Gastroesophageal sphincter (tissue), 4 donors: Measurements from ENCODE around the gene SYNPO. TPM values are rescaled to one million over a fixed set of nuclear protein-coding genes. Genes with fewer than 3 reads are reported as not detected.

Experiments
- ATAC-seq: fragments of 150-250 bp; one replicate; pipeline ENCODE4 v1.9.1; 2016; ENCODE audit warnings: mild to moderate bottlenecking, moderate library complexity
- H3K27ac ChIP-seq, 4 donors: fragments of 200-600 bp; sonication (generic) in 3 of 4; 1 replicate in 3 of 4; 2 replicates in 1 of 4; pipeline ENCODE4 v1.5.1; 2016 to 2019
- H3K27me3 ChIP-seq: fragments of 200-600 bp; sonication (generic); one replicate; pipeline ENCODE4 v1.5.1; 2019
- H3K36me3 ChIP-seq, 2 donors: fragments of 200-600 bp; sonication (generic); one replicate each; pipeline ENCODE4 v1.5.1; 2019; ENCODE audit warnings: control low read depth in 1 of 2
- H3K4me1 ChIP-seq, 3 donors: fragments of 200-600 bp; sonication (generic); 1 replicate in 2 of 3; 2 replicates in 1 of 3; pipeline ENCODE4 v1.5.1; 2016 to 2019; ENCODE audit warnings: control low read depth in 2 of 3
- H3K4me3 ChIP-seq, 2 donors: fragments of 200-600 bp; sonication (generic); one replicate each; pipeline ENCODE4 v1.5.1; 2019; ENCODE audit warnings: mild to moderate bottlenecking in 1 of 2, moderate library complexity in 1 of 2
- H3K9me3 ChIP-seq, 3 donors: fragments of 200-600 bp; sonication (generic); one replicate each; pipeline ENCODE4 v1.5.1; 2017 to 2019; ENCODE audit warnings: control low read depth in 2 of 3
- EP300 ChIP-seq: sonication (generic); formaldehyde crosslinking; IDR thresholded peaks from one replicate; pipeline ENCODE4 v1.6.1; 2017; ENCODE audit warnings: antibody characterized with exemption, mild to moderate bottlenecking
- POLR2A ChIP-seq, 2 donors: fragments of 450-650 bp; IDR thresholded peaks; one replicate each; pipeline ENCODE4 v1.6.1; 2017; ENCODE audit warnings: antibody characterized with exemption in 2 of 2, mild to moderate bottlenecking in 2 of 2, moderate library complexity in 1 of 2
- POLR2AphosphoS5 ChIP-seq: sonication (generic); formaldehyde crosslinking; IDR thresholded peaks from one replicate; pipeline ENCODE4 v1.6.1; 2017; ENCODE audit warnings: antibody characterized with exemption
- WGBS, 2 donors: methylation state at CpG; one replicate each; pipeline ENCODE4 v1.1.5; 2018; ENCODE audit warnings: low coverage in 1 of 2; 5-methylcytosine and 5-hydroxymethylcytosine counted together
- total RNA-seq, 4 donors: library from RNA; depleted of rRNA; stranded (reverse); fragments of >200 nt; gene quantifications; one replicate each; pipeline ENCODE4 v1.1.0, GENCODE V29; 2016
- TF ChIP-seq, protein P1 (sequence below), 4 experiments: fragments of 200-600 bp in 2 of 4; fragments of 450-650 bp in 2 of 4; sonication (generic) in 1 of 4; IDR thresholded peaks; one replicate each; pipeline ENCODE4 v1.5.1; 2017 to 2019; ENCODE audit warnings: antibody characterized with exemption in 4 of 4, mild to moderate bottlenecking in 2 of 4, moderate library complexity in 2 of 4

Gene SYNPO
- total RNA-seq, 4 donors from 2014 or later: 31.6 to 50.5 (median 37.4) TPM

DNA sequence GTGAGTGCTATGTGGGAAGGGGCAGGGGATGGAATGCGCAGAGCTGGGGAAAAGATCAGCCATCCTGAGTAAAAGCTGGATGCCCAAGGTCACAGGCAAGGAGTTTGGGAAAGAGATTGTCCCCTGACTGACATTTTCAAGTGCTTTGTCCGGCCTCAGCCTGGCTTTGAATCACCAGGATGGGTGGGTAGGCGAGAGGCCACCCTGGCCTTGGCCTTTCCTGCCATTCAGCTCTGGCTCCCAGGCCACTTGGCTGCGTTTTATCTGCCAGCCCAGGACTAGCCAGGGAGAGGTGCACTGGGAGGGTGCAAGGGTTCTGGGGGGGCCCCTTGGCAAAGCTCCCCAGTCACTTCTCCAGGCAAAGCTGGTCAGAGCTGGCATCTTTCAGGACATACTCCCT lies 37.4 kb upstream of the SYNPO start:
- no peak for ATAC-seq
- no CpG with 5 or more reads among the region's 4 CpGs for WGBS, 2 donors
- no peak for TF ChIP-seq EP300
- TF ChIP-seq, protein P1, sequence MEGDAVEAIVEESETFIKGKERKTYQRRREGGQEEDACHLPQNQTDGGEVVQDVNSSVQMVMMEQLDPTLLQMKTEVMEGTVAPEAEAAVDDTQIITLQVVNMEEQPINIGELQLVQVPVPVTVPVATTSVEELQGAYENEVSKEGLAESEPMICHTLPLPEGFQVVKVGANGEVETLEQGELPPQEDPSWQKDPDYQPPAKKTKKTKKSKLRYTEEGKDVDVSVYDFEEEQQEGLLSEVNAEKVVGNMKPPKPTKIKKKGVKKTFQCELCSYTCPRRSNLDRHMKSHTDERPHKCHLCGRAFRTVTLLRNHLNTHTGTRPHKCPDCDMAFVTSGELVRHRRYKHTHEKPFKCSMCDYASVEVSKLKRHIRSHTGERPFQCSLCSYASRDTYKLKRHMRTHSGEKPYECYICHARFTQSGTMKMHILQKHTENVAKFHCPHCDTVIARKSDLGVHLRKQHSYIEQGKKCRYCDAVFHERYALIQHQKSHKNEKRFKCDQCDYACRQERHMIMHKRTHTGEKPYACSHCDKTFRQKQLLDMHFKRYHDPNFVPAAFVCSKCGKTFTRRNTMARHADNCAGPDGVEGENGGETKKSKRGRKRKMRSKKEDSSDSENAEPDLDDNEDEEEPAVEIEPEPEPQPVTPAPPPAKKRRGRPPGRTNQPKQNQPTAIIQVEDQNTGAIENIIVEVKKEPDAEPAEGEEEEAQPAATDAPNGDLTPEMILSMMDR (IDR thresholded peaks at IDR 0.05): no peak
- no peak for TF ChIP-seq POLR2A (IDR thresholded peaks at IDR 0.05)
- Histone ChIP-seq H3K4me3 (no peak overlapping the region), H3K9me3 (no peaks in the 10 kb centered on the region), H3K27me3 (no peaks in the 10 kb centered on the region), H3K4me1 (peaks cover 0 to 24% (median 10%) of the 10 kb centered on the region in 3 donors), H3K36me3 (no peaks in the 10 kb centered on the region), H3K27ac (peak overlapping the region in 1 of 4 donors; percentile 19)

DNA sequence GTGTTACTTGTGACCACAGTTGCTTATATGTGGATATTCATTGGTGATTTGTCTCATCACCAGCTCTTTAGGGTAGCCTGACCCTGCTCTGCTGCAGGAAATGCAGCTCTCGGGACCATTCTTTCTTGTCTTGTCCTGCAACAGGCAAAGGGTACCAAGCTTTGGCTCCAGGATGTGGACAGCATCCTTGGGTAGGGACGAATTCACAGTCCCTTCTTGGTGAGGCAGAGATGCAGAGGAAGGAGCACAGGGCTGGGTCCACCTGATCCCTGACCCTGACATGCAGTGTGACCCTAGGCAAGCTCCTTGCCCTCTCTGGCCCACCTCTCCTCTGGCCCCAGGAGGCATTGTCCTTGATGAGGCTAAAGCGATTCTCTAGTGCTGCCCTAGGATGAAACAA lies 37.0 kb upstream of the SYNPO start:
- H3K4me3 ChIP-seq: no peak overlapping the region
- H3K4me1 ChIP-seq: peaks cover 0 to 24% (median 10%) of the 10 kb centered on the region in 3 donors
- H3K9me3 ChIP-seq: no peaks in the 10 kb centered on the region
- H3K27me3 ChIP-seq: no peaks in the 10 kb centered on the region
- H3K36me3 ChIP-seq: no peaks in the 10 kb centered on the region
- WGBS, 2 donors: 83% methylated on average over 1 of the region's 3 CpGs; no CpG with 5 or more reads in 1 of the 2 donors
- H3K27ac ChIP-seq: peak overlapping the region in 2 of 4 donors; percentile 9 to 19
- TF ChIP-seq EP300 (no peak), POLR2AphosphoS5 (no peak), POLR2A (IDR thresholded peaks at IDR 0.05) (no peak)
- TF ChIP-seq, protein P1 (IDR thresholded peaks at IDR 0.05): no peak
- ATAC-seq: no peak

DNA sequence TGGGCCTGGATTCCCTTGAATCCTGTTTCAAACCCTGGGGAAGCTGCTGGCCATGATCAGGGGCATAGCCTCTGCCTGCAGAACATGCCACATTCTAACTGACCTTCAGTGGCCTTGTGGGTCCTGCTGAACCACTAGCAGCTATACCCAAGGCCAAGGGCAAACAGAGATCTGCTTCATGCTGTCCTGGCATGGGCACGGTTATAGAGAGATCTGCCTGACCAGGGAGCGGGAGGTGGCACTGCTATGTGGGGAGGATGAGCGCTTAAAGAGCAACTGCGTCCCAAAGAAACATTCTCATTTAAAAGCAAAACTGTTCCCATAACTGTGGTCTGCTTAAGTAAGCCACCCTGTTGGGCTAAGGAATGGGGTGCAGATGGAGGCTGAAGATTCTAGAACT lies 36.5 kb upstream of the SYNPO start:
- H3K27me3 ChIP-seq: no peaks in the 10 kb centered on the region
- H3K4me1 ChIP-seq: peaks cover 0 to 24% (median 10%) of the 10 kb centered on the region in 3 donors
- no peaks in the 10 kb centered on the region for H3K36me3 ChIP-seq
- 85 to 100% methylated on average over 2 to 3 of the region's 4 CpGs for WGBS, 2 donors
- H3K9me3 ChIP-seq: no peaks in the 10 kb centered on the region
- no peak for TF ChIP-seq POLR2A (IDR thresholded peaks at IDR 0.05)
- no peak for TF ChIP-seq EP300
- TF ChIP-seq, protein P1 (IDR thresholded peaks at IDR 0.05): no peak
- TF ChIP-seq POLR2AphosphoS5: no peak
- no peak overlapping the region for H3K4me3 ChIP-seq
- peak overlapping the region in 2 of 4 donors; percentile 9 to 19 for H3K27ac ChIP-seq
- ATAC-seq: no peak

DNA sequence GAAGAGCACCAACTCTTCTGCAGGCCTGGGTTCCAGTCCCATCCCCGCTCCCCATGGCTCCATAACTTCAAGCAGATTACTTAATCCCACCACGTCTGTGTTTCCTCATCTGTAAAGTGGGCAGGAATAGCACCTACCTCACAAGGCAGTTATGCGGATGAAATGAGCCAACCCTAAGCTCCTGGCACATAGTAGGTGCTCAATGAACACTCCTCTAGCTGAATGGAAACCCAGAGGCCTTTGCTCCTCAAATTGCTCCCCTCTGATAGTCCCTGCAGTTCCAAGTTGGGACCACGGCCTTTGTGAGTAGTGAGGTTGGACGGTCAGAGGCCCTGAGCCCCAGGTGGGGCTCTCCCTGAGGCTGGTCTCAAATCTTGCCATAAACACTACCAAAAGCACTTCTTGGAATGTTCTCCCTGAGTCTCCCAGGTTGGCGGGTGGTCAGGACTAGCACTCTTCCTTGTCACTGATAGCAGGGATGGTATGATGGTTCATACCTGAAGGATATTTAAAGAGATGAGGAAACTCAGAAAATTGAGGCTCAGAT lies 35.5 kb upstream of the SYNPO start:
- Histone ChIP-seq H3K36me3 (no peaks in the 10 kb centered on the region), H3K27me3 (no peaks in the 10 kb centered on the region), H3K4me1 (peaks cover 0 to 23% (median 11%) of the 10 kb centered on the region in 3 donors), H3K27ac (no peak overlapping the region), H3K9me3 (no peaks in the 10 kb centered on the region), H3K4me3 (no peak overlapping the region)
- 76 to 80% methylated on average over 1 to 3 of the region's 6 CpGs for WGBS, 2 donors
- TF ChIP-seq EP300: no peak
- no peak for TF ChIP-seq POLR2AphosphoS5
- no peak for TF ChIP-seq POLR2A (IDR thresholded peaks at IDR 0.05)
- TF ChIP-seq, protein P1 (IDR thresholded peaks at IDR 0.05): no peak
- ATAC-seq: no peak

DNA sequence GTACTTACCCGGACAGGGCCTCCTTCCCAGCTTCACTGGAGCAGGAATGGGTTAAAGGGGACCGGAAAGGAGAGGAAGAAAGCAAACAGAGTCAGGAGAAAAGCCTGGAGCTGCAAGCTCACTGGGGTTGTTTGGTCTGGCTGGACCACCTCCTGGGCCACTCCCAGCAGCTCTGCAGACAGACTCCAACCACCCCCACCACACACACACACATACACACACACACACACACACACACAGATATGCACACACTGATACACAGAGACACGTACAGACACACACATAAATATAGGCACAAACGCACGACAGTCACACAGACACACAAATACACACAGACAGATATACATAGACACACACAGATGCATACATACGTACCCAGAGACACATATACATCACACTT lies 34.9 kb upstream of the SYNPO start:
- H3K4me1 ChIP-seq: peaks cover 0 to 23% (median 9%) of the 10 kb centered on the region in 3 donors
- no peak for TF ChIP-seq POLR2A (IDR thresholded peaks at IDR 0.05)
- TF ChIP-seq EP300: no peak
- TF ChIP-seq POLR2AphosphoS5: no peak
- TF ChIP-seq, protein P1 (IDR thresholded peaks at IDR 0.05): no peak
- no peak overlapping the region for H3K4me3 ChIP-seq
- no peaks in the 10 kb centered on the region for H3K9me3 ChIP-seq
- no peak overlapping the region for H3K27ac ChIP-seq
- H3K27me3 ChIP-seq: no peaks in the 10 kb centered on the region
- no peak for ATAC-seq
- 60 to 70% methylated on average over 1 to 6 of the region's 6 CpGs for WGBS, 2 donors
- H3K36me3 ChIP-seq: no peaks in the 10 kb centered on the region
